SIG-M5 treated with dmso at 0.1 percent for 504 hours (cell line): ENCODE measurements around the gene MEOX2.

ENCODE experiments used
- DNase-seq: peaks from one replicate; lab custom pipeline; 2025; ENCODE audit not compliant: unreplicated experiment; lab: John Stamatoyannopoulos, UW

Gene MEOX2

DNA sequence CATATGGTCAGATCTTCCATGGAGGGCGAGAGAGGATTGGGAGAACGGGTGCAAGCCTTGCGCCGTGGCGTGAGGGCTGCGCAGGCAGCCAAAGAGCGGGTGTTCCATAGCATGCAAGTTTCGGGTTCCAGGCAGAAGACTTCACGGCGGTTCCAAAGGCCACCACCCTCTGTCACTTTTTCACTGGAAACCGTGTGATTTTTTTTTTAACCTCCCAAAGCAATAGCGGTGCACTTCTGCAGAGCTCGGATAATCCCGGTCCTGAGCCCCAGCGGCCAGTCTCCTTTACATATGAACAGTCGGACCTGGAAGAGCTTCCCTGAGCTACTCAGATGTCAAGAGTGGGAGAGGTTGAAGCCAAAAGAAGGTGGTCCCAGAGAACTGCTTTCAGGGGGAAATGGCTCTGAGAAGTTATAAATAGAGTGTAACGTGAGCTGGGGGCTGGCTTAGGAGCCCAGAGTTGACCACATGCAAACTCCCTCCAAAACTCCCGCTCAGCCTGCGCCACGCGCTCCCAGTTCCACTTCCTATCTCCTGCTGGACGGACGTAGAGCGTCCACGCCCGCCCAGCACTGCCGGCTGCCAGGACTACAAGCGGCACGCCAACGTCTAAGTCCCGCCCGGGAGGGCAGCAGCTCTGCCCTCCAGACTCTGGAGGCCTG, at the start of gene MEOX2:
Gene MEOX2, minus strand, starts transcription at position 389 of the 662 bp plus-strand sequence. Its CDS starts 281 bp downstream, at position 108.
- DNase-seq: no peak

DNA sequence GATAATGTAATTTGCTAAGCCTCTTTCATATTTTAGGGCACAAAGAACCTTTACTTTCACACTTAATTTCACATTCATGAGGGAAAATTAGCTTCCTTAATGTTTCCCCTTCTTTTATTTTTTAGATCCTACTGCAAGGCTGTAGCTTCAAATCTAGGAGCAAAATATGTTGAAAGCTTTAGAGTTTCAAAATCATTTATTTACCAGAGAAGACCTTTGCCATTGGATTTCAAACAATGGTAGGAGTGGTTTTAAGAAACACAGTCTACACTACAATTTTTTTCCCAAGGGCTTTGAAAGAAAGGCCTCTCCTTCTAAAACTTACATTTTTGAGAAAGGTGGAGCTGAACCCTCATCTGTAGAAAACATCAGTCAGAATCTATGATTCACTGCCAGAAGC, 43.3 kb upstream of the MEOX2 start:
- no peak for DNase-seq

DNA sequence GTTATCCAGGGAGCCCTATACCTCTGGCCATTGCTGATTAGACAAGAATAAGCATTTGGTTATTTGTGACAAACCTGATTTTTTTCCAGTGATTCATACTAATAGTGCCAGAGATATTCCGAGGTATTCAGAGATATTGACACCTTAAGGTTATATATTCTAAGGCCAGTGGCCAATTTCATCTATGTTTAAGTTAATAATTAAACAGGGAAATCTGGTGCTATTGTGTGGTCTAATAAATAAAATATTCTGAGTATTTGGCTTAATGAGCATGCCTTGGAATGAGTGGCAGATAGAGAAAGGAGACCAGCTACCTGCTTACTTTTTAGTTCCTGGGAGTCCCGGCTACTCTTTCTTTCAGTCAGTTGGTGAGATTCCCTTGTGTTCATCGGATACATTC, 38.6 kb upstream of the MEOX2 start:
- DNase-seq: no peak

DNA sequence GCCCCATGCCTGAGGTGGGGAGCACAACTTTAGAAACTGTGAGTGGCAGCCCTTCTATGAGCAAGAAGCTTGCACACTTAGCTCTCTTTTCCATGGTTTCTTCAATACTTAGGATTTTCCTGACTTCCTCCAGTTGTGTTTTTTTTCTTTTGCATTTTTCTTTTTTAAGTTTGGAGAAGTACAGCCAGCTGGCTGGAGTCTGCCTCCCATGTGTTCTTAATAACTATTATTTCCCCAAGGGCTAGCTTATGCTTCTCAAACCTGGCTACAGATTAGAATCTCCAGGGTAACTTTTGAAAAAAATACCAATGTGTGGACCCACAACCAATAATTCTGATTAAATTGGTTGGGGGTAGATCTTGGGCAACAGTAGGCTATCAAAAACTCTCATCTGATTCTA, 37.4 kb upstream of the MEOX2 start:
- DNase-seq: no peak

DNA sequence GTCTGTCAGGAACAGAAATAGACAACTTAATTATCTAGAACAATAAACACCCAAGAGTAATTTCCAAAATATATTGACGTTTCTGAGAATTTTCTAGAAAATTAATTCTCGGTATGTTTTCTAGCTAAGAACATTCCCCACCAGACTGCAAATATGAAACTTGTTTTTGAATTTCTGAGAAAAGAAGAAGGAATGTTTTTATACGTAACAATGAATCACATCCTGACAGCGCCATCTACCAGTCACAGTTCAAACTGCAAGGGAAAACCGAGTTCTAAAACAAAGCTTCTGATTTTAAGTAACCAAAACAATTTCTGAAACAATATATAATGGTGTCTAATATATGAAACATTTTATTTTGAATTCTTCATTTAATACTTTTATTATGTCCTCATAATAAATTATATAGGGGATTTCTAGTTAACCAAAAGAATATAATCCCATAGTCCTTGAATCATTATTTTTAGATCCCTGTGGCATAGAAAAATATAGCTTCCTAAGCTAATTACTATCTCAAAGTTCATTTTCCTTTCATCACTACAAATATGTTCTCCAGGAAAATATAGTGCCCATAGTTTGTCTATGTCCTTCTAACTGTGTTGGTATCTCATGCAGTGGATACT, 34.5 kb upstream of the MEOX2 start:
- DNase-seq: peak; percentile 19

DNA sequence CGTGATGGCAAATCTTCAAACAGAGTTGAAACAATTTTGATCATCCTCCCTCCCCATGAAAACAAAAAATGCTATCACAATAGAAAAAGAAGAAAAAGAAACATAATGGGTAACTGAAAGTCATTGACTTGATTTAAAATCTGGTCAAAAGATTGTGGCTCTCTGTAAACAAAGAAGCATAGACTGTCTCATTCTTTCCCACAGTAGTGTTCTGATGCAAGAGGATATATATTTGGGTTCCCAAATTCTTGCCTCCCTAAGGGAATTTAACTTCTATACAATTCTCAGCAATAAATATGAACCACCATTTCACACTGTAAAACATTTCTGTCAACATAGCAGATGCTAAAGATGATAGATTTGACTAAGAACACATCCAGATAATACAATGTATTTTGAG, 32.8 kb upstream of the MEOX2 start:
- no peak for DNase-seq

DNA sequence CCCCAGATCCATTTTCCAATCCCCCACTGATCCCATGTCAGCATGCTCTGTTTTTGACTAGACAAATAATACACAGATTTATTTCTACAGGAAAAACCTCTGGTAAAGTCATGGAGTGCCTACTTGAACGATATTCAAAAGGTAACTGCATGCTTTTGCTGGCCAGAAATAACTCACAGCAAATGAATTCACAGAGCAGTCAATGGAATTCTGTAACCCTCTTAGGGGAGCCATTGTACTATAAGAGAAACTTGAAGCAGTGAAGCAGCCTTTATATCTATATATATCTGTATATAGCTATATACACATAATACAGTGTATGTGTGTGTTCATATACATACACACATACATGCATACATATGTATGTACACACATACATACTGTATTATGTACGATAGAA, 29.0 kb upstream of the MEOX2 start:
- no peak for DNase-seq

DNA sequence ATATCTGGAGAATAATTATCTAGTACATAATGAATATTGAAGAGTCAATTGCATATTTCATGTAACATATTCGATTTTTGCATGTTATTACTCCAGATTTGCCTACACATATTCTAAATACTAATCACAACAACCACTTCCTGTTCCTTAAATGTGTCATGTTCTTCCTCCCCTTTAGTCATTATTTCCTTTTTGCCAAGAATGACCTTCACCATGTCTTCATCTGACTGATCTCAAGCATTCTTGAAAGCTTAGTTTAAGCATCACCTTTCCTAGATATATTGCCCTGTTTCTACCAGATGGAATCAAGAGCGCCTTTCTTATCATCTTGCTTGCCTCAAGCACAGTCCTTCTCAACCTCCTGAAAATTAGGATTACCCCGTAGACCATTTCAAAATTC, 23.5 kb upstream of the MEOX2 start:
- DNase-seq: no peak

DNA sequence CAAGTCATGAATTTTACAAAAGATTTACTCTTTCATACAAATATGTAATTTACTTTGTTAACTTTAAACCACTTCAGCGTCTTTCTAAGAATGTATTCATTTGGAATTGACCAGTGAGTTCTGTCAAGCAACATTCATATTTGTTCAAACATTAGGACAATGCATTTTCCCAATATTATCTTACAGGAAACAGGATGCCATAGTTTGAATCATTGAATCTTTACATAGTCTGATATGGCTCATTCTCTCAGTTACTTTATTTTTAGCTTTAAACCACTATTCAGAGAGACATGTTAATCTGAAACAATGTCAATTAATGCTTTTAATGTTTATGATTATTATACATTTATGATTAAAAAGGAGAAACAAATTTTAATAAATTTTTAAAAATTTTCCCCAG, 21.1 kb upstream of the MEOX2 start:
- DNase-seq: no peak

DNA sequence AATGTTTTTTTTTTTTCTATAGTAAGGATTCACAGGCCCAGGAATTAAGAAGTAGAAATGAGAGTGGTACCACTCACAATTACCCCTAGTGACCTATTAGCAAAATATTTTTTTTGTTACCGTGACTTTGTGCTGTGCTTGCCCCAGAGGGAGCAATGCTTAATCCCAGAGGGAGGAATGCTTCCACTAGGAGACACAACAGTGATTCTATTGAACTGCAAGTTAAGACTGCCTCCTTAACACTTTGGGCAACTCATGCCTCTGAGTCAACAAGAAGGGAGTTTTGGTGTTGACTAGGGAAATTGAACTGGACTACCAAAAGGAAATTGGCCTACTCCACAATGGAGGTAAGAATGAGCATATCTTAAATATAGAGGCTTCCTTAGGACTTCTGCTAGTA, 17.2 kb upstream of the MEOX2 start:
- no peak for DNase-seq

DNA sequence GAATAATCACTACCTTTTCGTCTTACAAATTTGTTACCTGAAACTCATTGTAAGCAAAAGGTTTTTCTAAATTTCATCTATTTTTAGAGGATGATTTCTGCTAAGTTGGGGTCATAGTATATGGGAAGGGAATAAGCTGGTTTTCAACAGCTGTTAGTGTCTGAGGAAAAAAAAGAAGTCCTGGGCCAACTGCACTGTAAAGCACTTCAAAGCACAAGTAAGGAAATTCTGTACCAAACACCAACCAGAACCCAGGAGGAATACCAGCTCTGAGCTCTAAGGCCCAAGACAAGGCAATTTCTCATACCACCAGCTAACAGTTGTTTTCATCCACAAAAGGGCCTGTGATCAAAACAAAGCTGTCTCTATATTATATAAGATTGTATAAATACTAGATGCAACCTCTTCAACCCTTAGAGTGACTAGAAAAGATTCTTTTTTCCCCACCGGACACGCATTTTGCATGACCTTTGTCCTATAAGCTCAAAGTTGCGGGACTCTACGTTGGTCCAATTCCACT, 6.1 kb upstream of the MEOX2 start:
- DNase-seq: no peak

DNA sequence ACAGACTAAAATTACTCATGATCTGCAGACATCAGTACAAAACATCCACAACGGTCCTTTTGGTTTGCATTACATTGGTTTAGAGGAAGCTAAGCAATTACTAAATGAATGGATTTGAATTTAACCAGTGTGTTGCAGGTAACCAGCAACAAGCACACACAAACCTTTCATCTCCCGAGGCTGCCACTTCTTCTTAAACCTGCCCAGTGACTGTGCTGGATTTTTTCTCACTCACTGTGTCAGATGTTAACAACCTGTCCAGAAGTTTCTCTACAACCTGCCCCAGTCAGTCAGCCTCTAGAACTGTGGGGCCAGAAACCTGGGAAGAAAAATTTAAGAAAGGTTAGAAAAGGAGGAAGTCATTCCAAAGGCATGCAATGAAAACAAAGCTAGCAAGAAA, 2.4 kb upstream of the MEOX2 start:
- DNase-seq: no peak

DNA sequence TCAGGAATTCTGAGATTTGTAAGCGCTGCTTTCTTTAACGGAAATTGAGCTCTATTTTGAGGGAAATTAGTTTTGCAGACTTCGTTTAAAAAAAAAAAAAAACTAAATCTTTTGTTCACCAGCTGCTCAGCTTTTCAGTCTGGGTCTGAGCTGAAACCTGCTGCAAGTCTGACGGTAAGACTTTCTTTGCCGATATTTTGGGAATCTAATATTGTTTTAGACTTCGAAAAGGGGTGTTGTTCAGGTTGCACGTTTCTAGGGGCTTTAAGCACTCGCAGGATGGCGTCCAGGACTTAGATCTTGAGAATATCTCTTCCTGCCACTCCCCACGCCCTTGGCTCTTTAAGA, 1.8 kb upstream of the MEOX2 start:
- no peak for DNase-seq

DNA sequence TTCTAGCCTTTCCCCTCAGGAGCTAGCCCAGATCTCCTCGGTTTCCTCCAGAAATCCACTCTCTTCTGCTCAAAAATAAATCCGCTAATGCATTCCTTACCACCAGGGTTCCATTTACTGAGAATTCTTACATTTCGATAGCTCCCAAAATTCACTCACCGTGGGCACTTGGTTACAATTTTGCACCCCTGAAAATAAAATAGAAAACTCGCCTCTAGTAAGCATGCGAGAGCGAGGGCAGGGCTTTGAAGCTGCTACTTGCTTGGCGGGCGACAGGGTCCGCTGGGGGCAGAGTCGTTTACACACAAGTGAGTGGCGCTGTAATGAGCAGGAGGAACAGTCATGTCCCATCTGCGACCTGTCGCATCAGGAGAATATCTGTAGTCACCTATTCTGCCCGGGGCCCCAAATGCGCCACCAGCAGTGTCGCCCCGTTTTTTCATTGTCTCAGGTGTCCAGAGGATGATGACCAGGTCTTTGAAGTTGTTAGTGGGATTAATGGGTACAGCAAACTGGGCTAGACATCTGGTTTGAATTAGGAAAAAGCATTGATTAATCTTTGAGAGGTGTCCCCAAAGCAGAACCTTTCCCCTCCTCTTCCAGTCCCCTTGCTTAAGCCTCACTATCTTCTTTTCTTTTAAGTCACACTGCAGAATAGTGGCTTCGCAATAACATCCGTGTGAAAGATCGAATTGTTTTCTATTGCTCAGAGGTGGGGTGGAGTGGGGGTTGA, 1.2 kb upstream of the MEOX2 start:
- DNase-seq: no peak

DNA sequence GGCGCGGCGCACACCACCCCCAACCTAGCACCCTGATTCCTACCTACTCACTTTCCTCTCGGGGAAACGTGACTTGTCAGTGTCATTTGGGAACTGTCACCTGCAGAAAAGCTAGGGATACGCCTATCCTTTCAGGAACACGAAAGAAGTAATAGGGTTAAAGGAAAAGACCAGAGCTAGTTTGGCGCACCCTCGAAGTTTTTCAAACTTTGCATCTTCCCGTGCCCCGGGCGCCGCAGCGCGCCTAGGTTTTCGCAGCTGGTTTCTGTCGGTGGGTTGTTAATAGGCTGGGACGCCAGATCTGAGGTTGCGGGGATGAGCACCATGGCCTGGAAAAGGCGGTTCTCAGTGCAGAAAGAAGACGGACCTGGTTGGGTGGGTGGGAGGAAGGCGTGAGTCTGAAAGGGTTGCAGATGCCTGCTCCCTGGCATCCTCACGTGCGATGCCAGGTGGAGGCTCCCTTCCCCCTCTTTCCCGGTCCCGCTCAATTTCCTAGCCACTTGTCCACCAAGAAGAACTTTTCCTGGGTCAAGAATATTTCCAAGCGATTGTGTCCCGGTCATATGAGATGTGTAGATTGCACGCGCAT, 568 bp upstream of the MEOX2 start:
- no peak for DNase-seq

DNA sequence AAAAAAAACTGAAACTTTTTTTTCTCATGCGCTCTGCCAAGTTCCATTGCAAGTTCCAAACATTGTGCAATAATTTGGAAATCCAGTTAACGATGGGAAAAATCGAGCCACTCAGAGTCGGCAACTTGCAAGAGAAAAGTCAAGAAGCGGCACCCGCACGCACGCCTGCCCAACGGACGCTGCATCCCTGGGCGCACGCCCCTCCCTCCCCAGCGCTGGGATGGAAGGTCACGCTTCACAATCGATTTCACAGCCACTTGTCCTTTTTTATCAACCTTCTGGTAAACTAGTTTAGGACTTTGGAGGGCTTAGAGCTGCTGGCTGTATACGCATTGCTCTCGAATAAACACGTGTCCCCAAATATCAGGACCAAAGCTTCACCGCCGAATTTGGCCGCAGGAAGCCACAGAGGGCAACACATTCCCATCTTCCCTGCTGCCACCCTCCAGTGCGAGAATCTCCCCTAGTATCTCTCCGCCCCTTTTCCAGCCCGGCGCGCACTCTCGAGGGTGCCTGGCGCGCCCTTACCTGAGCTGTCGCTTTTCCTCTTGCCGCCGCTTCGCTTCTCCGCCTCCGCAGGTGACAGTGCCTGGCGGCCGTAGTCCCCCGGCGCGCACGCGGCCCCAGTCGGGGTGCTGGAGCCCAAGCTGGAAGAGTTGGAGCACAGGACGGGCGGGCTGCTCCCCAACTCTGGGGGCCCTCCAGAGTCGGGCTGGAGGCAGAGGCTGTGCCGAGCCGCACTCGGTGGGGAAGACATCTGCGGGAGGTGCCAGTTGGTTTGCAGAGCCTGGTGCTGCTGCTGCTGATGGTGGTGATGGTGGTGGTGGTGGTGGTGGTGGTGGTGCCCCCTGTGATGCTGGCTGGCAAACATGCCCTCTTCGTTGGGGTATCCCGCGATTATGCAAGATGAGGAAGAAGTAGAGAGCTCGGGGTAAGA, 857 bp downstream of the MEOX2 start:
- DNase-seq: no peak

DNA sequence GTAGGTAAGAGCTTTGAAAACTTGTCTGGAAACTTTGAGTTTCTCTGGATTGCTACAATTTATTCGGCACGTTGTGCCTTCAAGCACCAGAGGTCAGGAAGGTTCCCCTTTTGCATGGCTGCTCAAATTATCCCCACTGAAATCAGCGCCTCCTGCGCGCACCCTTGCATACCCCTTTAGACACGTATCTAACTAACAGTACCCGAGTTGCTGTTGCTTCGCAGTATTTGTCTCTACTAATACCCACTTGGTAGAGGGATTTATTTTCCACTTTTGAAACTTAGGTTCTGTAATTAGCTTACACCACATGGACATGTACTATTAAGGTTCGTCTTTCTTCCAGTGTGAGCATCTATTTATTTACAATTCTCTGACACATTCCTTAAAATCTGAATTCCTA, 1.6 kb downstream of the MEOX2 start:
- no peak for DNase-seq

DNA sequence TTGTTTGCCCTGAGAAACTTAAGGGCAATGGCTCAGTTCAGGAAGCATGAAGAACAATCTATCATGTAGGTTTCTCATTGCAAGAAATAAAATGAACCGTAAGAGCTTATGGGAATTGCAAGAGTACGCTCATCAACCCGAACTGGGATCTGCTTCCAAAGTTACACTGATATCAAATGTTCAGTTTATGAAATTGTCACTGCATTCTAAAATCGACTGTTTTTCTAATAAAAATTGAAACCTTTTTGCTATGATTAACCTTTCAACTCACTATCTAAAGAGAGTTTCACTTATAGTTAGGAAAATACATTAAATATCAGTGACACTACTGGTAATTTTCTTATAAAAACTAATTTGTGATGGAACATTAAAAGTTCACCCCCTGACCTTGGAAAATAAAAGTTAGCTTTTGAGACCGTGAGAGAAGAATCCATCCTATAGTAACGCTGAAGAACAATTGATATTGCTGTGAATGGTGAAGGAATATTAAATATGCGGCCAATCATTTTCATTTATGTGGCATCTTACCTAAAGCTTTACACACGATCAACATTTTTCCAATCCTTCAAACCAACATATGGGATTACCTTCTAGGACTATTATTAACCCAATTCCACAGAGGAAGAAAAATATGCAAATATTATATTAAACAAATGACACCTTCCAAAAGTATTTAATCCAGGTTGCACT, 2.2 kb downstream of the MEOX2 start:
- DNase-seq: no peak

DNA sequence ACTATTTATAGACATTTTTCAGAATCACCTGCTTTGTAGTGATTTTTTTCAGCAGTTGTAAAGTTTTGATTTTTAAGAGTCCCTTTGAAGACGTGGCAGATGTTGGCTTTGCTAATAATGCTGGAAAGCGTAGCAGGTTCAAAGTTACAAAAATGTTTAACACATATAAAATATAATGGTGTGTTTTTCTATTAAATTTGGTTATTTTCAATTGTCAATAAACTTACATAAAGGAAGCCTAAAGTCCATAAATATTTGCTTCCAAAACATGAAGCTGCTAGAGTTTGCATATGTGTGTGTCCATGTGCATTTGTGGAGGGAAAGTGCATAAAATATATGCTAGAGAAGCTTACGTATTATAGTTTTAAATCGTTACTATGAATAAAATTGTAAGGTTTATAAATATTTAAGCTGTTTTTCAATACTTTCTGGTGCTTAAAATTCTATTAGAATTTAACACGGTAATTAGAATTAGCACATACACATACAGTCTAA, 3.7 kb downstream of the MEOX2 start:
- no peak for DNase-seq

DNA sequence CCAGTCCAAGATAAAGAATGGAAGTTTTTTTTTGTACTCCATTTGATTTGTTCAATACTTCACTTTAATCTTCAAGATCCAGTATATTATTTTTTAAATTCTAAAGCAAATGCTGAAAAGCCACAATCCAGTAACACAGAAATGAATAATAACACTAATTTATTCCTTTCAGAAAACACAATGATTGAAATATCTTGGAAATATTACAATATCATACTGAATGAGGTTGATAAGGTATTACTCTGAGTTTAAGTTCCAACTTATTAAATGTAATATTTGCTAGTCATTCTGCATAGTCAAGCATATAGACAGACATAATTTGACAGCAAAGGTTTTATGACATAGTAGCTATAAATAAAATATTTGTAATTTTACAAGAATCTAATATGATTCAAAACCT, 4.4 kb downstream of the MEOX2 start:
- DNase-seq: no peak
